A549 (cell line): ENCODE results near the gene TMEM190. TPM values are rescaled to one million over a fixed set of nuclear protein-coding genes. Genes with fewer than 3 reads are reported as not detected.

Source experiments
- ATAC-seq, 2 experiments: fragments of 200-7000 bp in 1 of 2; fragments of >200 bp in 1 of 2; cut with Nextera tagmentation in 1 of 2; cut with Tn5 transposase in 1 of 2; 3 replicates each; pipeline versions ENCODE4 v1.8.0 to v1.9.1; 2018 to 2020; ENCODE audit warnings: mild to moderate bottlenecking in 1 of 2, moderate library complexity in 1 of 2
- CTCF ChIA-PET: fragments of 300-600 bp; sonication (Branson Sonifier 250); formaldehyde crosslinking; extraction: SDS; loops from one replicate; lab custom pipeline; 2021; ENCODE audit warnings: antibody characterized with exemption, inconsistent platforms; lab: Yijun Ruan, JAX
- POLR2A ChIA-PET: fragments of 350-600 bp; formaldehyde crosslinking; extraction: SDS; loops from one replicate; lab custom pipeline; 2021; ENCODE audit warnings: antibody characterized with exemption, inconsistent platforms; lab: Yijun Ruan, JAX
- DNase-seq, 2 experiments: peaks; one replicate each; pipeline versions ENCODE4 v3.0.0 to v3.0.0-alpha.2; 2011 to 2016; ENCODE audit warnings: low read depth in 1 of 2, low spot score in 1 of 2
- FAIRE-seq: peaks from 2 replicates; lab custom pipeline; 2011; peaks lifted over from hg19 to GRCh38; lab: Jason Lieb, UNC
- H3K27ac ChIP-seq, 2 experiments: fragments of >200 bp; sonication (Bioruptor Twin); formaldehyde crosslinking; 3 replicates each; pipeline ENCODE4 v1.5.1; 2016 to 2017
- H3K4me1 ChIP-seq: fragments of >200 bp; sonication (Bioruptor Twin); formaldehyde crosslinking; 3 replicates; pipeline ENCODE4 v1.6.1; 2016
- H3K4me2 ChIP-seq: fragments of >200 bp; sonication (Bioruptor Twin); formaldehyde crosslinking; 3 replicates; pipeline ENCODE4 v1.6.1; 2016
- H3K4me3 ChIP-seq: fragments of >200 bp; sonication (Bioruptor Twin); formaldehyde crosslinking; 3 replicates; pipeline ENCODE4 v1.5.1; 2016
- H3K9me3 ChIP-seq: fragments of >200 bp; sonication (Bioruptor Twin); formaldehyde crosslinking; 3 replicates; pipeline ENCODE4 v1.6.1; 2016
- BCL3 ChIP-seq: fragments of >200 bp; sonication (Bioruptor Twin); formaldehyde crosslinking; IDR thresholded peaks from 3 replicates; pipeline ENCODE4 v1.6.1; 2016
- BHLHE40 ChIP-seq: IDR thresholded peaks from 2 replicates; pipeline ENCODE4 v1.6.1; 2012; ENCODE audit warnings: low read depth, low read length, inconsistent platforms
- ESRRA ChIP-seq: fragments of 150-350 bp; IDR thresholded peaks from 2 replicates; pipeline ENCODE4 v1.6.1; 2014; ENCODE audit warnings: mild to moderate bottlenecking, low read length, borderline replicate concordance
- FOSB ChIP-seq: fragments of 250-450 bp; sonication (Bioruptor Pico); IDR thresholded peaks from 2 replicates; pipeline ENCODE4 v1.5.0; 2020; ENCODE audit warnings: mild to moderate bottlenecking, moderate library complexity
- GATA3 ChIP-seq: IDR thresholded peaks from 2 replicates; pipeline ENCODE4 v1.6.1; 2012; ENCODE audit warnings: borderline replicate concordance
- HOXA7 ChIP-seq: fragments of 250-450 bp; sonication (Bioruptor Pico); IDR thresholded peaks from 2 replicates; pipeline ENCODE4 v1.5.0; 2020; ENCODE audit warnings: mild to moderate bottlenecking, moderate library complexity
- HOXB5 ChIP-seq: fragments of 250-450 bp; sonication (Bioruptor Pico); IDR thresholded peaks from 2 replicates; pipeline ENCODE4 v1.5.0; 2020; ENCODE audit warnings: mild to moderate bottlenecking, moderate library complexity
- KDM5A ChIP-seq: fragments of 200-600 bp; sonication (generic); IDR thresholded peaks from 2 replicates; pipeline ENCODE4 v1.6.1; 2016; ENCODE audit warnings: antibody characterized with exemption, mild to moderate bottlenecking
- MAZ ChIP-seq: fragments of 150-350 bp; IDR thresholded peaks from 2 replicates; pipeline ENCODE4 v1.6.1; 2014; ENCODE audit warnings: antibody characterized with exemption, low read depth, low read length, borderline replicate concordance
- RAD21 ChIP-seq, 2 experiments: fragments of >200 bp in 1 of 2; sonication (Bioruptor Twin) in 1 of 2; formaldehyde crosslinking in 1 of 2; IDR thresholded peaks in 1 of 2; conservative IDR thresholded peaks in 1 of 2; 2 replicates in 1 of 2; 3 replicates in 1 of 2; pipeline ENCODE4 v1.6.1; 2012 to 2018; ENCODE audit warnings: inconsistent platforms in 1 of 2
- RCOR1 ChIP-seq: fragments of 150-350 bp; IDR thresholded peaks from 2 replicates; pipeline ENCODE4 v1.6.1; 2014; ENCODE audit warnings: antibody characterized with exemption, low read length, low read depth
- RFX5 ChIP-seq: fragments of 450-650 bp; IDR thresholded peaks from 2 replicates; pipeline ENCODE4 v1.7.1; 2014; ENCODE audit warnings: antibody characterized with exemption, mild to moderate bottlenecking, moderate library complexity
- SREBF2 ChIP-seq: fragments of 450-650 bp; IDR thresholded peaks from 2 replicates; pipeline ENCODE4 v1.6.1; 2014; ENCODE audit warnings: mild to moderate bottlenecking, moderate library complexity
- TFCP2L1 ChIP-seq: fragments of 250-450 bp; sonication (Bioruptor Pico); IDR thresholded peaks from 2 replicates; pipeline ENCODE4 v1.5.0; 2021; ENCODE audit warnings: mild to moderate bottlenecking
- WGBS: methylation state at CpG from one replicate; pipeline ENCODE4 v1.1.6; 2017; ENCODE audit errors: missing lambda C conversion rate; 5-methylcytosine and 5-hydroxymethylcytosine counted together
- polyA plus RNA-seq, 4 experiments: library from polyadenylated mRNA; depleted of rRNA in 3 of 4; stranded (reverse); fragments of >200 nt; fragmentation: RNase III in 1 of 4; extraction: RNeasy Plus Mini Kit Qiagen cat#74134 plus additional on column Dnase treatment in 1 of 4; gene quantifications; 2 replicates in 3 of 4; 3 replicates in 1 of 4; pipeline ENCODE4 v1.2.3, GENCODE V29; 2011 to 2017

Gene TMEM190
- polyA plus RNA-seq, 2 of the 4 experiments (the other 2 are of a cell fraction), result 0.58 to 1.7 TPM

DNA sequence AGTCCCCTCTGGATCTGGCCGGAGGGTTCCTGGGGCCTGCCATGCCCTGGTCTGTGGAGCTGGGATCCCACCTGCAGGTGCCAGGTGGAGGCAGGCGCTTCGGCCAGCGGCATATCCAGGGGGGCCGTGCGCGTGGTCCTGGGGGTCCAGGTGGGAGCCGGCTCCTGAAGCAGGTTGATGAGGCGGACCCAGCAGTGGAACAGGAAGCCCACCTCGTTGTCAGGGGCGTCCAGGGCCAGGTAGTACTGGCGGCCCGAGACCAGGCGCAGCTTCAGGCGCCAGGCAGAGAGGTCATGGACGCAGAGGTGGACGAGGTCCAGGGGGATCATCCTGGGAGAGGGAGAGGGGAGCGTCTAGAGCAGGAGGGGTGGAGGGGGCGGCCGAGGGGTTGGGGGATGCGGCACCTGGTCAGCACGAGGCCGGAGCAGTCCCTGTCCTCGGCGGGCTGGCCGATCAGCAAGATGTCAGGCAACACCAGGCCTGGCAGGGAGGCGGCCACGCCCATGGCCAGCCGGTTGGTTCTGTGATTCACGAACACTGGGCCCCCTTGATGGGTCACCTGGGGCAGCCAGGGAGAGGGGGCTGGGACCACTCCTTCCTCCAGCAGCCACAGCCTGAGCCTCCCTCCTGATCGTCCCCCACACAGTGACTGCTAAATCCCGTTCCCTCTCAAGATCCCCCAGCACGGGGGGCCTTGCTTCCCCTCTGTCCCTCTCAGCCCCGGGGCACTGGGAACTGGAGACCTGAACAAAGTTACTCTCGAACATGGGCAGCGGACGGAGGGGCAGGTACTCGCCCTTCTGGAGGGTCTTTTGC is 14.2 kb upstream of the TMEM190 start:
- Histone ChIP-seq H3K9me3 (no peaks in the 10 kb centered on the region), H3K27ac (peak overlapping the region in 1 of 2 experiments; percentile 47; a peak in 3 of 6 replicates), H3K4me3 (no peak overlapping the region), H3K4me2 (no peak overlapping the region), H3K4me1 (peaks cover 34% of the 10 kb centered on the region)
- FAIRE-seq, result no peak
- ChIA-PET POLR2A (interaction anchor here (2.0 kb wide), 1 partner anchor 45 kb away, joined by 4 read pairs; no protein-coding TSS in a partner anchor), CTCF (interaction anchor here (0.6 to 14.8 kb wide), 11 partner anchors 9 to 221 kb away, joined by 3 to 105 read pairs (median 3); partner anchors contain the start of gene TMEM238)
- WGBS, result 78% methylated on average over 29 of the region's 38 CpGs
- no peak for DNase-seq
- TF ChIP-seq ESRRA, result no peak
- no peak for TF ChIP-seq KDM5A
- no peak for TF ChIP-seq RFX5
- no peak for TF ChIP-seq FOSB (CRISPR knock-in tag)
- TF ChIP-seq RAD21 (conservative IDR thresholded peaks at IDR 0.05 in 1 of 2, IDR thresholded peaks at IDR 0.05 in 1 of 2), result no peak
- TF ChIP-seq BCL3, result no peak
- no peak for TF ChIP-seq MAZ
- peak; percentile 26 to 31; a peak in 5 of 6 replicates for ATAC-seq

- ChIA-PET POLR2A (interaction anchor here (0.6 to 2.0 kb wide), 3 partner anchors 10 to 1202 kb away, joined by 4 to 8 read pairs (median 5); no protein-coding TSS in a partner anchor), CTCF (interaction anchor here (0.6 to 14.8 kb wide), 6 partner anchors 8 to 222 kb away, joined by 3 to 105 read pairs (median 8); partner anchors contain the start of gene TMEM238)
- Histone ChIP-seq H3K4me3 (no peak within 1 kb of the TSS), H3K4me2 (no peak within 1 kb of the TSS), H3K4me1 (peaks cover 34% of the 10 kb centered on the region), H3K9me3 (no peaks in the 10 kb centered on the region), H3K27ac (peak within 1 kb of the TSS in 1 of 2 experiments; percentile 47; a peak in 3 of 6 replicates)
- TF ChIP-seq FOSB (CRISPR knock-in tag) (0 out of 2 replicates have a peak, but pooled peaks have one; percentile 50), HOXB5 (no peak), TFCP2L1 (CRISPR knock-in tag) (peak; percentile 69; the same call in 1 of the 2 replicates), HOXA7 (CRISPR knock-in tag) (no peak)
- ATAC-seq (peak; percentile 27 to 60), FAIRE-seq (no peak), DNase-seq (no peak)
- WGBS, result 74% methylated on average over 23 of the region's 27 CpGs
These were observed 13.5 kb upstream of the TMEM190 start, which contains the start of gene GARIN5B for GRCh38 chr19:55362990-55363716. TSS of gene GARIN5B (minus strand) at chr19:55363260. CDS start at chr19:55363066, 194 bp downstream.

GRCh38 chr19:55365245-55365644 is 11.4 kb upstream of the TMEM190 start:
- ChIA-PET POLR2A (no interaction called here), CTCF (interaction anchor here (0.8 to 14.8 kb wide), 4 partner anchors 15 to 73 kb away, joined by 3 to 105 read pairs (median 12); partner anchors contain the start of gene KMT5C)
- WGBS, result 85% methylated on average over 8 of the region's 8 CpGs
- H3K27ac ChIP-seq, result peak overlapping the region in 1 of 2 experiments; percentile 68; a peak in 3 of 6 replicates
- no peaks in the 10 kb centered on the region for H3K9me3 ChIP-seq
- FAIRE-seq, result no peak
- ATAC-seq, result no peak
- H3K4me3 ChIP-seq, result no peak overlapping the region
- H3K4me1 ChIP-seq, result peaks cover 34% of the 10 kb centered on the region
- DNase-seq, result no peak
- TF ChIP-seq RCOR1 (no peak), BHLHE40 (no peak), SREBF2 (no peak), GATA3 (no peak), HOXB5 (no peak), TFCP2L1 (CRISPR knock-in tag) (0 out of 2 replicates have a peak, but pooled peaks have one; percentile 35), ESRRA (no peak)
- H3K4me2 ChIP-seq, result peak overlapping the region; percentile 93; the same call in 2 of the 3 replicates
